WTC11 (cell line): ENCODE data around the gene XPR1. TPM values are rescaled to one million over a fixed set of nuclear protein-coding genes. Genes with fewer than 3 reads are reported as not detected.

Source experiments
- ATAC-seq: fragments of 200-7000 bp; cut with Tn5 transposase; 2 replicates; pipeline ENCODE4 v1.10.0; 2021; ENCODE audit warnings: mild to moderate bottlenecking, moderate library complexity
- Bru-seq: library from RNA; stranded (reverse); fragments of 400-500 nt; gene quantifications from one replicate; lab custom pipeline; 2021; lab: Mats Ljungman, UMichigan
- CTCF ChIA-PET: fragments of 300-600 bp; sonication (Branson Sonifier 250); formaldehyde crosslinking; loops from one replicate; lab custom pipeline; 2021; ENCODE audit warnings: antibody characterized with exemption; lab: Charles Lee
- POLR2A ChIA-PET: fragments of 350-600 bp; sonication (Branson Sonifier 250); formaldehyde crosslinking; loops from one replicate; lab custom pipeline; 2021; ENCODE audit warnings: antibody characterized with exemption; lab: Charles Lee
- DNase-seq: peaks from one replicate; pipeline ENCODE4 v3.0.0; 2021; ENCODE audit warnings: low spot score
- H3K27ac Mint-ChIP-seq: 2 replicates; pipeline ENCODE4 v1.8.0; 2021; ENCODE audit warnings: mixed read lengths
- H3K27me3 Mint-ChIP-seq: 2 replicates; pipeline ENCODE4 v1.8.0; 2021; ENCODE audit warnings: low read depth, mild to moderate bottlenecking, moderate library complexity, mixed read lengths
- H3K36me3 Mint-ChIP-seq: 2 replicates; pipeline ENCODE4 v1.8.0; 2021; ENCODE audit warnings: mixed read lengths
- H3K4me1 Mint-ChIP-seq: 2 replicates; pipeline ENCODE4 v1.8.0; 2022; ENCODE audit warnings: mixed read lengths
- H3K4me3 Mint-ChIP-seq: 2 replicates; pipeline ENCODE4 v1.8.0; 2021; ENCODE audit warnings: mild to moderate bottlenecking, moderate library complexity, mixed read lengths
- H3K9me3 Mint-ChIP-seq: 2 replicates; pipeline ENCODE4 v1.8.0; 2021; ENCODE audit warnings: mixed read lengths
- CREM ChIP-seq: sonication (generic); formaldehyde crosslinking; IDR thresholded peaks from 2 replicates; pipeline ENCODE4 v1.8.1; 2022; ENCODE audit warnings: mild to moderate bottlenecking, missing genetic modification reagents, moderate library complexity
- ELF4 ChIP-seq: sonication (generic); formaldehyde crosslinking; IDR thresholded peaks from 2 replicates; pipeline ENCODE4 v1.8.1; 2022; ENCODE audit warnings: low read depth, mild to moderate bottlenecking, moderate library complexity, missing genetic modification reagents
- ETV6 ChIP-seq: sonication (generic); formaldehyde crosslinking; IDR thresholded peaks from 2 replicates; pipeline ENCODE4 v1.8.1; 2022; ENCODE audit warnings: mild to moderate bottlenecking, missing genetic modification reagents
- FOXP1 ChIP-seq: sonication (generic); formaldehyde crosslinking; IDR thresholded peaks from 2 replicates; pipeline ENCODE4 v1.8.0; 2022; ENCODE audit warnings: missing genetic modification reagents, mild to moderate bottlenecking, moderate library complexity, borderline replicate concordance
- IRF2 ChIP-seq: sonication (generic); formaldehyde crosslinking; IDR thresholded peaks from 2 replicates; pipeline ENCODE4 v1.8.0; 2022; ENCODE audit warnings: low read depth, missing genetic modification reagents, borderline replicate concordance
- SP1 ChIP-seq: sonication (generic); formaldehyde crosslinking; conservative IDR thresholded peaks from 2 replicates; pipeline ENCODE4 v1.8.1; 2022; ENCODE audit warnings: missing genetic modification reagents
- ZNF232 ChIP-seq: sonication (generic); formaldehyde crosslinking; IDR thresholded peaks from 2 replicates; pipeline ENCODE4 v1.8.0; 2022; ENCODE audit warnings: mild to moderate bottlenecking, missing genetic modification reagents
- ZNF263 ChIP-seq: sonication (generic); formaldehyde crosslinking; IDR thresholded peaks from 2 replicates; pipeline ENCODE4 v1.8.1; 2022; ENCODE audit warnings: low read depth, mild to moderate bottlenecking, moderate library complexity, missing genetic modification reagents
- long read RNA-seq, 3 experiments: library from RNA in 1 of 3; library from capped mRNA in 1 of 3; library from polyadenylated mRNA in 1 of 3; unstranded in 2 of 3; stranded (forward) in 1 of 3; transcript quantifications; one replicate each; pipeline ENCODE4 v2.0.0, GENCODE V29; 2021
- total RNA-seq: library from RNA; stranded (reverse); gene quantifications from 3 replicates; pipeline ENCODE4 v1.2.3, GENCODE V29; 2021
- TF ChIP-seq, protein P1 (sequence below): sonication (generic); formaldehyde crosslinking; IDR thresholded peaks from 2 replicates; pipeline ENCODE4 v1.8.1; 2023; ENCODE audit warnings: mild to moderate bottlenecking, missing genetic modification reagents
- TF ChIP-seq, protein P2 (sequence below): fragments of 250-450 bp; sonication (Bioruptor Pico); IDR thresholded peaks from 2 replicates; pipeline ENCODE4 v1.9.0; 2021; ENCODE audit warnings: mild to moderate bottlenecking
- TF ChIP-seq, protein P3 (sequence below): sonication (generic); formaldehyde crosslinking; IDR thresholded peaks from 2 replicates; pipeline ENCODE4 v1.8.0; 2022; ENCODE audit warnings: mild to moderate bottlenecking, missing genetic modification reagents
- TF ChIP-seq, protein P4 (sequence below): sonication (generic); formaldehyde crosslinking; IDR thresholded peaks from 2 replicates; pipeline ENCODE4 v1.8.0; 2022; ENCODE audit warnings: missing genetic modification reagents
- TF ChIP-seq, protein P5 (sequence below): fragments of 250-450 bp; sonication (Bioruptor Pico); IDR thresholded peaks from 2 replicates; pipeline ENCODE4 v2.1.2; 2022; ENCODE audit warnings: mild to moderate bottlenecking, moderate library complexity

XPR1 gene
- total RNA-seq = 34.6 to 38.8 TPM (median 37.8 TPM) in 3 replicates
- Bru-seq, nascent RNA = percentile 73 among the genes with signal in this experiment
- long read RNA-seq, experiment 1, full-length matches to known transcripts = 115 of 171 reads
- long read RNA-seq, experiment 1, partial matches to known transcripts = 32 of 171 reads
- long read RNA-seq, experiment 1, other reads (novel, unspliced or antisense) = 24 of 171 reads
- long read RNA-seq, experiment 2, full-length matches to known transcripts = 19 of 68 reads
- long read RNA-seq, experiment 2, partial matches to known transcripts = 10 of 68 reads
- long read RNA-seq, experiment 2, other reads (novel, unspliced or antisense) = 39 of 68 reads
- long read RNA-seq, experiment 3, full-length matches to known transcripts = 1 of 1 reads
- long read RNA-seq, experiment 3, partial matches to known transcripts = 0 of 1 reads
- long read RNA-seq, experiment 3, other reads (novel, unspliced or antisense) = 0 of 1 reads

DNA sequence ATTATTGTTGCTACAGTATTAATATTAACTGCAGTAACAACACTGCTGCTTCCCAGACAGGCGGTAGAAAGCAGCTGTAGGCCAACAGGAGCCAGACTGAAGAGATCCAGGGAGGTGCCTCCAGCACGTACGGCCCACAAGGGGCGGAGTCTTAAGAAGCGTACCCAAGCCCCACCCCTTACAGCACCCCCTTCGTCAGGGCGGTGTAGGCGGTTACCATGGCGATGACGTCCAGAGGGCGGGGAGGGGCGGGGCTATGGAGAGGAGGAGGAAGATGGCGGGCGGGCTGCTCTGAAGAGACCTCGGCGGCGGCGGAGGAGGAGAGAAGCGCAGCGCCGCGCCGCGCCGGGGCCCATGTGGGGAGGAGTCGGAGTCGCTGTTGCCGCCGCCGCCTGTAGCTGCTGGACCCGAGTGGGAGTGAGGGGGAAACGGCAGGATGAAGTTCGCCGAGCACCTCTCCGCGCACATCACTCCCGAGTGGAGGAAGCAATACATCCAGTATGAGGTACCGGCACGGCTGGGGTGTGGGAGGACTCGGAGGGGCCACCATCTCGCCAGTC lies at the start of gene XPR1:
Gene XPR1 (plus strand): TSS at position 257 of the 560 bp plus-strand sequence. CDS start 180 bp downstream, at position 437.
- no peak within 1 kb of the TSS for H3K4me3 Mint-ChIP-seq
- TF ChIP-seq ELF4 (CRISPR knock-in tag) (0 out of 2 replicates have a peak, but pooled peaks have one; percentile 44), IRF2 (CRISPR knock-in tag) (no peak), ZNF263 (CRISPR knock-in tag) (peak; percentile 87), SP1 (peak; percentile 79), ZNF232 (CRISPR knock-in tag) (0 out of 2 replicates have a peak, but pooled peaks have one; percentile 37), FOXP1 (CRISPR knock-in tag) (peak; percentile 74; the same call in 1 of the 2 replicates), ETV6 (CRISPR knock-in tag) (0 out of 2 replicates have a peak, but pooled peaks have one; percentile 15), CREM (CRISPR knock-in tag) (0 out of 2 replicates have a peak, but pooled peaks have one; percentile 32)
- TF ChIP-seq, protein P1, sequence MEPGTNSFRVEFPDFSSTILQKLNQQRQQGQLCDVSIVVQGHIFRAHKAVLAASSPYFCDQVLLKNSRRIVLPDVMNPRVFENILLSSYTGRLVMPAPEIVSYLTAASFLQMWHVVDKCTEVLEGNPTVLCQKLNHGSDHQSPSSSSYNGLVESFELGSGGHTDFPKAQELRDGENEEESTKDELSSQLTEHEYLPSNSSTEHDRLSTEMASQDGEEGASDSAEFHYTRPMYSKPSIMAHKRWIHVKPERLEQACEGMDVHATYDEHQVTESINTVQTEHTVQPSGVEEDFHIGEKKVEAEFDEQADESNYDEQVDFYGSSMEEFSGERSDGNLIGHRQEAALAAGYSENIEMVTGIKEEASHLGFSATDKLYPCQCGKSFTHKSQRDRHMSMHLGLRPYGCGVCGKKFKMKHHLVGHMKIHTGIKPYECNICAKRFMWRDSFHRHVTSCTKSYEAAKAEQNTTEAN (CRISPR knock-in tag) = 0 out of 2 replicates have a peak, but pooled peaks have one; percentile 28
- TF ChIP-seq, protein P2, sequence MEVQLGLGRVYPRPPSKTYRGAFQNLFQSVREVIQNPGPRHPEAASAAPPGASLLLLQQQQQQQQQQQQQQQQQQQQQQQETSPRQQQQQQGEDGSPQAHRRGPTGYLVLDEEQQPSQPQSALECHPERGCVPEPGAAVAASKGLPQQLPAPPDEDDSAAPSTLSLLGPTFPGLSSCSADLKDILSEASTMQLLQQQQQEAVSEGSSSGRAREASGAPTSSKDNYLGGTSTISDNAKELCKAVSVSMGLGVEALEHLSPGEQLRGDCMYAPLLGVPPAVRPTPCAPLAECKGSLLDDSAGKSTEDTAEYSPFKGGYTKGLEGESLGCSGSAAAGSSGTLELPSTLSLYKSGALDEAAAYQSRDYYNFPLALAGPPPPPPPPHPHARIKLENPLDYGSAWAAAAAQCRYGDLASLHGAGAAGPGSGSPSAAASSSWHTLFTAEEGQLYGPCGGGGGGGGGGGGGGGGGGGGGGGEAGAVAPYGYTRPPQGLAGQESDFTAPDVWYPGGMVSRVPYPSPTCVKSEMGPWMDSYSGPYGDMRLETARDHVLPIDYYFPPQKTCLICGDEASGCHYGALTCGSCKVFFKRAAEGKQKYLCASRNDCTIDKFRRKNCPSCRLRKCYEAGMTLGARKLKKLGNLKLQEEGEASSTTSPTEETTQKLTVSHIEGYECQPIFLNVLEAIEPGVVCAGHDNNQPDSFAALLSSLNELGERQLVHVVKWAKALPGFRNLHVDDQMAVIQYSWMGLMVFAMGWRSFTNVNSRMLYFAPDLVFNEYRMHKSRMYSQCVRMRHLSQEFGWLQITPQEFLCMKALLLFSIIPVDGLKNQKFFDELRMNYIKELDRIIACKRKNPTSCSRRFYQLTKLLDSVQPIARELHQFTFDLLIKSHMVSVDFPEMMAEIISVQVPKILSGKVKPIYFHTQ (CRISPR knock-in tag) = no peak
- TF ChIP-seq, protein P3, sequence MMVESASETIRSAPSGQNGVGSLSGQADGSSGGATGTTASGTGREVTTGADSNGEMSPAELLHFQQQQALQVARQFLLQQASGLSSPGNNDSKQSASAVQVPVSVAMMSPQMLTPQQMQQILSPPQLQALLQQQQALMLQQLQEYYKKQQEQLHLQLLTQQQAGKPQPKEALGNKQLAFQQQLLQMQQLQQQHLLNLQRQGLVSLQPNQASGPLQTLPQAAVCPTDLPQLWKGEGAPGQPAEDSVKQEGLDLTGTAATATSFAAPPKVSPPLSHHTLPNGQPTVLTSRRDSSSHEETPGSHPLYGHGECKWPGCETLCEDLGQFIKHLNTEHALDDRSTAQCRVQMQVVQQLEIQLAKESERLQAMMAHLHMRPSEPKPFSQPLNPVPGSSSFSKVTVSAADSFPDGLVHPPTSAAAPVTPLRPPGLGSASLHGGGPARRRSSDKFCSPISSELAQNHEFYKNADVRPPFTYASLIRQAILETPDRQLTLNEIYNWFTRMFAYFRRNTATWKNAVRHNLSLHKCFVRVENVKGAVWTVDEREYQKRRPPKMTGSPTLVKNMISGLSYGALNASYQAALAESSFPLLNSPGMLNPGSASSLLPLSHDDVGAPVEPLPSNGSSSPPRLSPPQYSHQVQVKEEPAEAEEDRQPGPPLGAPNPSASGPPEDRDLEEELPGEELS (CRISPR knock-in tag) = no peak
- TF ChIP-seq, protein P4, sequence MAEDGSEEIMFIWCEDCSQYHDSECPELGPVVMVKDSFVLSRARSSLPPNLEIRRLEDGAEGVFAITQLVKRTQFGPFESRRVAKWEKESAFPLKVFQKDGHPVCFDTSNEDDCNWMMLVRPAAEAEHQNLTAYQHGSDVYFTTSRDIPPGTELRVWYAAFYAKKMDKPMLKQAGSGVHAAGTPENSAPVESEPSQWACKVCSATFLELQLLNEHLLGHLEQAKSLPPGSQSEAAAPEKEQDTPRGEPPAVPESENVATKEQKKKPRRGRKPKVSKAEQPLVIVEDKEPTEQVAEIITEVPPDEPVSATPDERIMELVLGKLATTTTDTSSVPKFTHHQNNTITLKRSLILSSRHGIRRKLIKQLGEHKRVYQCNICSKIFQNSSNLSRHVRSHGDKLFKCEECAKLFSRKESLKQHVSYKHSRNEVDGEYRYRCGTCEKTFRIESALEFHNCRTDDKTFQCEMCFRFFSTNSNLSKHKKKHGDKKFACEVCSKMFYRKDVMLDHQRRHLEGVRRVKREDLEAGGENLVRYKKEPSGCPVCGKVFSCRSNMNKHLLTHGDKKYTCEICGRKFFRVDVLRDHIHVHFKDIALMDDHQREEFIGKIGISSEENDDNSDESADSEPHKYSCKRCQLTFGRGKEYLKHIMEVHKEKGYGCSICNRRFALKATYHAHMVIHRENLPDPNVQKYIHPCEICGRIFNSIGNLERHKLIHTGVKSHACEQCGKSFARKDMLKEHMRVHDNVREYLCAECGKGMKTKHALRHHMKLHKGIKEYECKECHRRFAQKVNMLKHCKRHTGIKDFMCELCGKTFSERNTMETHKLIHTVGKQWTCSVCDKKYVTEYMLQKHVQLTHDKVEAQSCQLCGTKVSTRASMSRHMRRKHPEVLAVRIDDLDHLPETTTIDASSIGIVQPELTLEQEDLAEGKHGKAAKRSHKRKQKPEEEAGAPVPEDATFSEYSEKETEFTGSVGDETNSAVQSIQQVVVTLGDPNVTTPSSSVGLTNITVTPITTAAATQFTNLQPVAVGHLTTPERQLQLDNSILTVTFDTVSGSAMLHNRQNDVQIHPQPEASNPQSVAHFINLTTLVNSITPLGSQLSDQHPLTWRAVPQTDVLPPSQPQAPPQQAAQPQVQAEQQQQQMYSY (CRISPR knock-in tag) = no peak
- TF ChIP-seq, protein P5, sequence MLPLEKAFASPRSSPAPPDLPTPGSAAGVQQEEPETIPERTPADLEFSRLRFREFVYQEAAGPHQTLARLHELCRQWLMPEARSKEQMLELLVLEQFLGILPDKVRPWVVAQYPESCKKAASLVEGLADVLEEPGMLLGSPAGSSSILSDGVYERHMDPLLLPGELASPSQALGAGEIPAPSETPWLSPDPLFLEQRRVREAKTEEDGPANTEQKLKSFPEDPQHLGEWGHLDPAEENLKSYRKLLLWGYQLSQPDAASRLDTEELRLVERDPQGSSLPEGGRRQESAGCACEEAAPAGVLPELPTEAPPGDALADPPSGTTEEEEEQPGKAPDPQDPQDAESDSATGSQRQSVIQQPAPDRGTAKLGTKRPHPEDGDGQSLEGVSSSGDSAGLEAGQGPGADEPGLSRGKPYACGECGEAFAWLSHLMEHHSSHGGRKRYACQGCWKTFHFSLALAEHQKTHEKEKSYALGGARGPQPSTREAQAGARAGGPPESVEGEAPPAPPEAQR (CRISPR knock-in tag) = no peak
- ATAC-seq (peak; percentile 98), DNase-seq (peak; percentile 98)
- peak within 1 kb of the TSS; percentile 34; the same call in 1 of the 2 replicates for H3K27ac Mint-ChIP-seq
- ChIA-PET POLR2A (interaction anchor here (1.0 to 1.3 kb wide), 2 partner anchors 21 to 90 kb away, joined by 3 read pairs; no protein-coding TSS in a partner anchor), CTCF (interaction anchor here (0.6 to 1.9 kb wide), 5 partner anchors 9 to 225 kb away, joined by 3 to 9 read pairs (median 3); no protein-coding TSS in a partner anchor)
- H3K27me3 Mint-ChIP-seq = no peaks in the 10 kb centered on the region
- peaks cover 18% of the 10 kb centered on the region for H3K4me1 Mint-ChIP-seq
- no peaks in the 10 kb centered on the region for H3K9me3 Mint-ChIP-seq
- H3K36me3 Mint-ChIP-seq = no peaks in the 10 kb centered on the region
